Measurements from ENCODE around the gene CCDC197. TPM values are rescaled to one million over a fixed set of nuclear protein-coding genes. Genes with fewer than 3 reads are reported as not detected.

CCDC197 gene
- total and polyA plus RNA-seq, 8 donors: not detected

- Histone ChIP-seq H3K4me1 (peaks cover 0 to 5% (median 0%) of the 10 kb centered on the region in 3 donors), H3K27me3 (no peaks in the 10 kb centered on the region), H3K27ac (no peak overlapping the region), H3K9me3 (no peaks in the 10 kb centered on the region), H3K36me3 (no peaks in the 10 kb centered on the region), H3K4me3 (no peak overlapping the region)
- no peak for ATAC-seq
- no peak for FAIRE-seq
- DNase-seq: no peak
- intact Hi-C loops (cut with DNase I): no loop called here
- TF ChIP-seq CTCF (IDR thresholded peaks at IDR 0.05): no peak
- 90 to 93% methylated on average over 16 of the region's 16 CpGs for WGBS, 2 donors
Measured at GRCh38 chr14:93957751-93958566, 39.1 kb upstream of the CCDC197 start.

GRCh38 chr14:93958567-93959238 lies 38.4 kb upstream of the CCDC197 start:
- Histone ChIP-seq H3K36me3 (no peaks in the 10 kb centered on the region), H3K9me3 (no peaks in the 10 kb centered on the region), H3K27me3 (no peaks in the 10 kb centered on the region), H3K4me1 (peaks cover 0 to 5% (median 0%) of the 10 kb centered on the region in 3 donors), H3K4me3 (no peak overlapping the region), H3K27ac (peak overlapping the region in 2 of 4 donors; percentile 40 to 72)
- TF ChIP-seq CTCF (IDR thresholded peaks at IDR 0.05): no peak
- no peak for DNase-seq
- WGBS, 2 donors: 83 to 86% methylated on average over 7 of the region's 7 CpGs
- no peak for ATAC-seq
- no peak for FAIRE-seq
- intact Hi-C loops (cut with DNase I): no loop called here

GRCh38 chr14:93959239-93960107 lies 37.6 kb upstream of the CCDC197 start:
- Histone ChIP-seq H3K27me3 (no peaks in the 10 kb centered on the region), H3K4me1 (peaks cover 0 to 5% (median 0%) of the 10 kb centered on the region in 3 donors), H3K4me3 (no peak overlapping the region), H3K36me3 (no peaks in the 10 kb centered on the region), H3K27ac (peak overlapping the region in 2 of 4 donors; percentile 40 to 72), H3K9me3 (no peaks in the 10 kb centered on the region)
- intact Hi-C loops (cut with DNase I): no loop called here
- FAIRE-seq: no peak
- 66 to 72% methylated on average over 23 of the region's 23 CpGs for WGBS, 2 donors
- peak in 3 of 6 donors; percentile 45 to 60 (median 58) for DNase-seq
- TF ChIP-seq CTCF (IDR thresholded peaks at IDR 0.05): no peak
- peak; percentile 55 to 89 (median 84) for ATAC-seq

- FAIRE-seq (no peak), DNase-seq (no peak), ATAC-seq (no peak)
- H3K4me1 ChIP-seq: peaks cover 0 to 5% (median 0%) of the 10 kb centered on the region in 3 donors
- H3K36me3 ChIP-seq: no peaks in the 10 kb centered on the region
- peak overlapping the region in 1 of 4 donors; percentile 72 for H3K27ac ChIP-seq
- no peaks in the 10 kb centered on the region for H3K27me3 ChIP-seq
- H3K4me3 ChIP-seq: no peak overlapping the region
- intact Hi-C loops (cut with DNase I): no loop called here
- TF ChIP-seq CTCF (IDR thresholded peaks at IDR 0.05): no peak
- H3K9me3 ChIP-seq: no peaks in the 10 kb centered on the region
Measured at GRCh38 chr14:93960108-93960475, 37.0 kb upstream of the CCDC197 start.
